Fibroblast of villous mesenchyme (primary cell): ENCODE results near the gene HDAC1. TPM values are rescaled to one million over a fixed set of nuclear protein-coding genes. Genes with fewer than 3 reads are reported as not detected.
"Not testable (repeated sequence)": the region's sequence is repeated elsewhere in the genome, so short reads cannot be mapped to it uniquely, and the experiment has no call there.

Experiments
- DNase-seq: peaks from one replicate; pipeline ENCODE4 v3.0.0-alpha.2; 2010; ENCODE audit warnings: low read depth
- H3K4me3 ChIP-seq: 2 replicates; pipeline ENCODE4 v1.5.1; 2011; ENCODE audit warnings: low read depth, mild to moderate bottlenecking, low read length
- total RNA-seq: library from RNA; depleted of rRNA; stranded (reverse); fragments of >200 nt; gene quantifications from 2 replicates; pipeline ENCODE4 v1.2.3, GENCODE V29; 2012
- TF ChIP-seq, protein P1 (sequence below): IDR thresholded peaks from 2 replicates; pipeline ENCODE4 v1.5.1; 2012; ENCODE audit warnings: low read depth, mild to moderate bottlenecking, low read length; ENCODE audit not compliant: insufficient read depth

HDAC1 gene
- total RNA-seq, 1 donor = 95.0 TPM

DNA sequence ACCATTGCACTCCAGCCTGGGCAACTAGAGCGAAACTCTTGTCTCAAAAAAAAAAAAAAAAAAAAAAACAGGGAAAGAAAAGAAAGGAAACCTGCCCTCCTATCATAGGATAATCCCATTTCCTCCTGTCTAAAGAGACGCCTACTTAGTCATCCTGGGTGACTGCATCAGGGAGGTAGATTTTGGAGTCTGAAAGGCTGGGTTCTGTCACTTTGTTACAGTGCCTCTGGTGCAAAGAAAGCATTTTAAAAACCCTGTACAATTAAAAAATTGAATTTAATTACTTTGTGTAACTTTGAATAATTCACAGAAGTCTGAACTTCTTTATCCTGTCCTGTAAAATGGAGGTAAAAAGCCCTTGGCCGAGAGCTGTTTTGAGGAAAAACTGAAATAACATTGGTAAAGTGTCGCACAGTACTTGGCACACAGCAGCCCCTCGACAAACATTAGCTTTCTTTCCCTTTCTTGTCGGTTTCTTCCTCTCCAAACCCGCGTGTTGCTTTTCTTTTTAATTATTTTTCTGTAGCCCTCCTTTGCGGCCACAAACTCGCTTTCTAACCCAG, 657 bp upstream of the HDAC1 start:
- TF ChIP-seq, protein P1, sequence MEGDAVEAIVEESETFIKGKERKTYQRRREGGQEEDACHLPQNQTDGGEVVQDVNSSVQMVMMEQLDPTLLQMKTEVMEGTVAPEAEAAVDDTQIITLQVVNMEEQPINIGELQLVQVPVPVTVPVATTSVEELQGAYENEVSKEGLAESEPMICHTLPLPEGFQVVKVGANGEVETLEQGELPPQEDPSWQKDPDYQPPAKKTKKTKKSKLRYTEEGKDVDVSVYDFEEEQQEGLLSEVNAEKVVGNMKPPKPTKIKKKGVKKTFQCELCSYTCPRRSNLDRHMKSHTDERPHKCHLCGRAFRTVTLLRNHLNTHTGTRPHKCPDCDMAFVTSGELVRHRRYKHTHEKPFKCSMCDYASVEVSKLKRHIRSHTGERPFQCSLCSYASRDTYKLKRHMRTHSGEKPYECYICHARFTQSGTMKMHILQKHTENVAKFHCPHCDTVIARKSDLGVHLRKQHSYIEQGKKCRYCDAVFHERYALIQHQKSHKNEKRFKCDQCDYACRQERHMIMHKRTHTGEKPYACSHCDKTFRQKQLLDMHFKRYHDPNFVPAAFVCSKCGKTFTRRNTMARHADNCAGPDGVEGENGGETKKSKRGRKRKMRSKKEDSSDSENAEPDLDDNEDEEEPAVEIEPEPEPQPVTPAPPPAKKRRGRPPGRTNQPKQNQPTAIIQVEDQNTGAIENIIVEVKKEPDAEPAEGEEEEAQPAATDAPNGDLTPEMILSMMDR = no peak
- DNase-seq = peak; percentile 26

DNA sequence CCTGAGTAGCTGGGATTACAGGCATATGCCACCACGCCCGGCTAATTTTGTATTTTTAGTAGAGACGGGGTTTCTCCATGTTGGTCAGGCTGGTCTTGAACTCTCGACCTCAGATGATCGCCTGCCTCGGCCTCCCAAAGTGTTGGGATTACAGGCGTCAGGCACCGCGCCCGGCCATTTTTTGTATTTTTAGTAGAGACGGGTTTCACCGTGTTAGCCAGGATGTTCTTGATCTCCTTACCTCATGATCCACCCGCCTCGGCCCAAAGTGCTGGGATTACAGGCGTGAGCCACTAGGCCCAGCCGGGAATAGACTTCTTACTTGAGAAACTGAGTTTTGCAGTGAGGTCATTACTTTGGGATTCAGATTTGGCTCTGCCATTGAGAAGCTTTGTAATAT, 6.3 kb downstream of the HDAC1 start:
- DNase-seq, H3K4me3 ChIP-seq: not testable (repeated sequence)

More for the DNA sequence above, 657 bp upstream of the HDAC1 start:
- H3K4me3 ChIP-seq = peak overlapping the region; percentile 98

DNA sequence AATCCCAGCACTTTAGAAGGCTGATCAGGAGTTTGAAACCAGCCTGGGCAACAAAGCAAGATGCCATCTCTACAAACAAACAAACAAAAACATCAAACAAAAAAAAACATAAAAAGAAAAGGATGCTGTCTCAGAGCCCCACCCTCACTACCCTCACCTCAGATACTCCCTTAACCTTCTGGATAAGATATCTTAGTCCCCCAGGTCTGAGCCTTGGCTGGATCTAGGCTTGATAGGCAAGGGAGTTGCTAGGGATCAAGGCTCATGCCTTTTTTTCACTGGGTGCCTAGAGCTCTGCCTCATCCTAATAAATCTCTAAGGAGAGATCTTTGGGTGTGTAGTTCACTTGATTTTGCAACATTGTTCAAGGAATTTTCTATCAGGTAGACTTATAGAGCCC, 7.4 kb downstream of the HDAC1 start:
- no peak overlapping the region for H3K4me3 ChIP-seq

GRCh38 chr1:32303358-32303757, 11.5 kb downstream of the HDAC1 start:
- DNase-seq = no peak
- TF ChIP-seq, protein P1 = no peak
- H3K4me3 ChIP-seq = no peak overlapping the region

More for the DNA sequence above, 7.4 kb downstream of the HDAC1 start:
- TF ChIP-seq, protein P1 = no peak
- no peak for DNase-seq

DNA sequence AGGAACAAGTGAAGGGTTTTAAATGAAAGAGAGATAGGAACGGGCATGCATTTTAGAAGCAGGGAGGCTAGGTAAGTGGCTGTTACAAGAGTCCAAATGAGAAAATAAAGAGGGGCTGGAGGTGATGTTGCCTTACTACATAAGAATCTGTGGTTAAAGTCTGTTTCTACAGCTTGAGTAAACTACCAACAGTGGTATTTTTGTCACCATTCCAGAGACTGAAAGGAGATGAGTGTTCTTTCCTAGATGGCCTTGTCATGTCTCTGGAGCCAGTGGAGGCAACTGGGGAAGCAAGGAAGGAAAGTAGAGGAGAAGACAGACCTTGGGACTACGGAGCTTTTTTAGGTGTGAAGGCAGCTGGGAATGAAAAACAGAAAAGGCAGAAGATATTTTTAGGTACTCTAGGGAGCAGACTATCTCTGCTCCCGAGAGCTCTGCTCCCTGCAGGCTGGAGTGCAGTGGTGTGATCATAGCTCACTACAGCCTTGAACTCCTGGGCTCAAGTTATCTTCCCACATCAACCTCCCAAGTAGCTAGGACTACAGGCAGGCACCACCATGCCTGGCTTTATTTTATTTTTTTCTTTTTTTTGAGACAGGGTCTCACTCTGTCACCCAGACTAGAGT, 12.2 kb downstream of the HDAC1 start:
- DNase-seq = no peak
- TF ChIP-seq, protein P1 = no peak
- no peak overlapping the region for H3K4me3 ChIP-seq

GRCh38 chr1:32305310-32305709, 13.4 kb downstream of the HDAC1 start:
- no peak for DNase-seq
- H3K4me3 ChIP-seq = no peak overlapping the region
- TF ChIP-seq, protein P1 = no peak

DNA sequence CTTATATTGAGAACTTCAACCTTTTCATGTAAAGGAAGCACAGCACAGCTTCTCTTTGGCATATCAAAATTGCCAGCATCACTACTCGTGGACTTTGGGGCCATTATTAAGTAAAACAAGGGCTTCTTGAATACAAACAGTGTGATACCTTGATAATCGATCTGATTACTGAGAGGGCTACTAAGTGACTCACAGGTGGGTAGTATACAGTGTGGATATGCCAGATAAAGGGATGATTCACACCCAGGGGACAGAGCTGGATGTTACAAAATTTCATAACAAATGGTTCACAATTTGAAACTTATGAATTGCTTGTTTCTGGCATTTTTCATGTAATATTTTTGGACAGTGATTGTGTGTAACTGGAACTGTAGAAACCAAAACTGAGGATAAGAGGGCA, 15.4 kb downstream of the HDAC1 start:
- DNase-seq = peak; percentile 34
- TF ChIP-seq, protein P1 = no peak
- H3K4me3 ChIP-seq = no peak overlapping the region
